ENCODE measurements around the gene RASL10B.

- TF ChIP-seq CTCF (IDR thresholded peaks at IDR 0.05) (no peak), POLR2A (IDR thresholded peaks at IDR 0.05) (no peak)
These were observed 16.0 kb upstream of the RASL10B start for GRCh38 chr17:35715416-35715815.

Data from thyroid gland (tissue), 4 donors.